ENCODE measurements around the gene CMTM6. TPM values are rescaled to one million over a fixed set of nuclear protein-coding genes. Genes with fewer than 3 reads are reported as not detected.

CMTM6 gene
- total and polyA plus RNA-seq, 2 of the 13 experiments (the other 11 are each of a cell fraction or from before 2014, with no cell fraction given) = 25.6 to 55.7 TPM

GRCh38 chr3:32502118-32502945 lies at the start of gene CMTM6 (continued):
- TF ChIP-seq ZNF138 (CRISPR knock-in tag; IDR thresholded peaks at IDR 0.05; ENCODE audit: low read depth) = no peak
- TF ChIP-seq THAP11 (CRISPR knock-in tag; IDR thresholded peaks at IDR 0.05) = peak; percentile 5; the same call in 1 of the 2 replicates
- no peak for TF ChIP-seq ZNF17 (CRISPR knock-in tag; IDR thresholded peaks at IDR 0.05)
- no peak for TF ChIP-seq ZNF569 (CRISPR knock-in tag; IDR thresholded peaks at IDR 0.05; ENCODE audit: borderline replicate concordance)
- no peak for TF ChIP-seq ZNF781 (CRISPR knock-in tag; IDR thresholded peaks at IDR 0.05; ENCODE audit: borderline replicate concordance, not compliant biosample characterization)
- TF ChIP-seq ZNF564 (CRISPR knock-in tag; IDR thresholded peaks at IDR 0.05) = no peak
- no peak for TF ChIP-seq ZNF343 (CRISPR knock-in tag; IDR thresholded peaks at IDR 0.05)
- peak; percentile 66 for TF ChIP-seq ZFX (CRISPR knock-in tag; IDR thresholded peaks at IDR 0.05; ENCODE audit: low read depth)
- 0 out of 2 replicates have a peak, but pooled peaks have one; percentile 42 for TF ChIP-seq FOXK2 (IDR thresholded peaks at IDR 0.05)
- TF ChIP-seq ZBTB7B (CRISPR knock-in tag; IDR thresholded peaks at IDR 0.05) = 0 out of 2 replicates have a peak, but pooled peaks have one; percentile 32
- peak; percentile 50 for TF ChIP-seq TGIF2 (CRISPR knock-in tag; IDR thresholded peaks at IDR 0.05)
- TF ChIP-seq SRSF1 (optimal IDR thresholded peaks at IDR 0.05; ENCODE audit: low read depth, low read length) = peak; percentile 70
- no peak for TF ChIP-seq CBX2 (IDR thresholded peaks at IDR 0.05; ENCODE audit: low read depth, low read length)
- TF ChIP-seq CBX2 (CRISPR knock-in tag; IDR thresholded peaks at IDR 0.05; ENCODE audit: low read depth) = no peak
- TF ChIP-seq KDM5B (CRISPR knock-in tag; IDR thresholded peaks at IDR 0.05; ENCODE audit: borderline replicate concordance) = peak; percentile 76; the same call in 1 of the 2 replicates
- no peak for TF ChIP-seq CHD4 (IDR thresholded peaks at IDR 0.05; ENCODE audit: borderline replicate concordance, low read length)
- peak; percentile 86 for TF ChIP-seq UBTF (CRISPR knock-in tag; IDR thresholded peaks at IDR 0.05)
- TF ChIP-seq HIVEP1 (CRISPR knock-in tag; IDR thresholded peaks at IDR 0.05) = 0 out of 2 replicates have a peak, but pooled peaks have one; percentile 28
- TF ChIP-seq EED (CRISPR knock-in tag; IDR thresholded peaks at IDR 0.05) = 0 out of 2 replicates have a peak, but pooled peaks have one; percentile 23
- TF ChIP-seq ZBTB25 (CRISPR knock-in tag; IDR thresholded peaks at IDR 0.05) = peak; percentile 4; the same call in 1 of the 2 replicates
- TF ChIP-seq SOX13 (IDR thresholded peaks at IDR 0.05) = no peak
- TF ChIP-seq SOX13 (CRISPR knock-in tag; conservative IDR thresholded peaks at IDR 0.05 in 1 of 2, IDR thresholded peaks at IDR 0.05 in 1 of 2) = 0 out of 4 replicates have a peak, but pooled peaks of 1 of the 2 experiments have one; percentile 39
- 0 out of 2 replicates have a peak, but pooled peaks have one; percentile 22 for TF ChIP-seq ZNF670 (CRISPR knock-in tag; IDR thresholded peaks at IDR 0.05; ENCODE audit: borderline replicate concordance)
- peak; percentile 45; the same call in 1 of the 2 replicates for TF ChIP-seq ATF7-NPFF (CRISPR knock-in tag; IDR thresholded peaks at IDR 0.05; ENCODE audit: low read depth)
- TF ChIP-seq ZSCAN9 (CRISPR knock-in tag; IDR thresholded peaks at IDR 0.05; ENCODE audit: borderline replicate concordance) = peak; percentile 18; the same call in 1 of the 2 replicates
- TF ChIP-seq KDM2A (CRISPR knock-in tag; IDR thresholded peaks at IDR 0.05; ENCODE audit: borderline replicate concordance, low read depth) = peak; percentile 72; the same call in 1 of the 2 replicates
- TF ChIP-seq AGO2 (optimal IDR thresholded peaks at IDR 0.05; ENCODE audit: low read depth, low read length) = peak; percentile 60
- TF ChIP-seq ZNF768 (CRISPR knock-in tag; IDR thresholded peaks at IDR 0.05) = peak; percentile 15; the same call in 1 of the 2 replicates
